ENCODE measurements around the gene MSANTD2.

DNA sequence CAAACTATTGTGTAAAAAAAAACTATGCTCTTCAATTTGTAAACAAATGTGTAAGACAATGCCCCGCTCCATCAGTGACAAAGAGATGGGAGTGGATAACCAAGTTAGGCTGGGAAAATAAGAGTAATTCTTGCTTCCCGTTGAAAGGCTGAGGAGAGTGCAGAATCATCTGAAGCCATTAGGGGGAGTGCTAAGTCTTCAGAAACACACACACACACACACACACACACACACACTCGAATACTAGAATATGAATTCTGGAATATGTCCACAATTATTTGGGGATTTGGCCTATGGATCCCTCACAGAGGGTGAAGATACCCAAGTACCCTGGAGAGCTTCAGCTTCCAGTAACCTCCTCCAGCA is 37.3 kb upstream of the MSANTD2 start:
- TF ChIP-seq POLR2A (IDR thresholded peaks at IDR 0.05; ENCODE audit: extremely low read depth, insufficient read length) (no peak), MYC (IDR thresholded peaks at IDR 0.05; ENCODE audit: low read depth, low read length) (no peak)
- TF ChIP-seq, protein P1, sequence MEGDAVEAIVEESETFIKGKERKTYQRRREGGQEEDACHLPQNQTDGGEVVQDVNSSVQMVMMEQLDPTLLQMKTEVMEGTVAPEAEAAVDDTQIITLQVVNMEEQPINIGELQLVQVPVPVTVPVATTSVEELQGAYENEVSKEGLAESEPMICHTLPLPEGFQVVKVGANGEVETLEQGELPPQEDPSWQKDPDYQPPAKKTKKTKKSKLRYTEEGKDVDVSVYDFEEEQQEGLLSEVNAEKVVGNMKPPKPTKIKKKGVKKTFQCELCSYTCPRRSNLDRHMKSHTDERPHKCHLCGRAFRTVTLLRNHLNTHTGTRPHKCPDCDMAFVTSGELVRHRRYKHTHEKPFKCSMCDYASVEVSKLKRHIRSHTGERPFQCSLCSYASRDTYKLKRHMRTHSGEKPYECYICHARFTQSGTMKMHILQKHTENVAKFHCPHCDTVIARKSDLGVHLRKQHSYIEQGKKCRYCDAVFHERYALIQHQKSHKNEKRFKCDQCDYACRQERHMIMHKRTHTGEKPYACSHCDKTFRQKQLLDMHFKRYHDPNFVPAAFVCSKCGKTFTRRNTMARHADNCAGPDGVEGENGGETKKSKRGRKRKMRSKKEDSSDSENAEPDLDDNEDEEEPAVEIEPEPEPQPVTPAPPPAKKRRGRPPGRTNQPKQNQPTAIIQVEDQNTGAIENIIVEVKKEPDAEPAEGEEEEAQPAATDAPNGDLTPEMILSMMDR (IDR thresholded peaks at IDR 0.05; ENCODE audit: low read depth, low read length) = peak; percentile 68
- TF ChIP-seq, protein P2, sequence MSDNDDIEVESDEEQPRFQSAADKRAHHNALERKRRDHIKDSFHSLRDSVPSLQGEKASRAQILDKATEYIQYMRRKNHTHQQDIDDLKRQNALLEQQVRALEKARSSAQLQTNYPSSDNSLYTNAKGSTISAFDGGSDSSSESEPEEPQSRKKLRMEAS (IDR thresholded peaks at IDR 0.05; ENCODE audit: low read depth, low read length) = no peak

Data from NB4 (cell line).